ENCODE results near the gene SCARB1.

- TF ChIP-seq CTCF (IDR thresholded peaks at IDR 0.05; ENCODE audit: low read depth, low read length, poor library complexity, severe bottlenecking) (no peak), EZH2phosphoT487 (IDR thresholded peaks at IDR 0.05; ENCODE audit: borderline replicate concordance, low read length) (no peak)
Observed at GRCh38 chr12:124734224-124734788, 129.4 kb downstream of the SCARB1 start.
